ENCODE measurements around the gene MACF1.

DNA sequence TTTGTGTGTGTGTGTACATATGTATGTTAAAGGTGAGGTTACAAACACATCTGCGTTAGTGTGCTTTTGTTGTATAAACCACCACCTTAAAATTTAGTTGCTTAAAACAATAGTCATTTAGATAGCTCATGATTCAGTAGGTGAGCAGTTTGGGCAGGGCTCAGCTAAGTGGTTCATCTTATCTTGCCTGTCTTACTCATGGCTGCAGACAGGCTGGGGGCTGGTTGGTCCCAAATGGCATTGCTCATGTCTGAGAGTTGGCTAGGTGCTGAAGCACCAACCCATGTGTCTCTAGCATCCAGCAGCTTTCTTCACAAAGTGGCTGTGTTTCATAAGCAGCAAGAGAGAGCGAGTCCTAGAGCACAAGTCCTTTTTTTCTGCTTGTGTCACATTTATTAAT, 91.4 kb downstream of the MACF1 start:
- TF ChIP-seq CTCF (IDR thresholded peaks at IDR 0.05) (no peak), POLR2A (IDR thresholded peaks at IDR 0.05) (no peak), POLR2AphosphoS5 (IDR thresholded peaks at IDR 0.05) (no peak), EP300 (IDR thresholded peaks at IDR 0.05) (no peak)
